HepG2 (cell line): ENCODE data around the gene LSM2. TPM values are rescaled to one million over a fixed set of nuclear protein-coding genes. Genes with fewer than 3 reads are reported as not detected.

ENCODE experiments used
- CHD4 ChIP-seq: fragments of 200-600 bp; sonication (generic); IDR thresholded peaks from 2 replicates; pipeline ENCODE4 v1.7.0; 2017; ENCODE audit warnings: mild to moderate bottlenecking, low read length, borderline replicate concordance
- EEA1 ChIP-seq: sonication (generic); formaldehyde crosslinking; IDR thresholded peaks from 2 replicates; pipeline ENCODE4 v1.5.1; 2020; ENCODE audit warnings: mild to moderate bottlenecking, missing genetic modification reagents, borderline replicate concordance
- IRF2 ChIP-seq: IDR thresholded peaks from 2 replicates; pipeline ENCODE4 v1.6.1; 2018; ENCODE audit warnings: missing genetic modification reagents, missing compliant biosample characterization
- MAFK ChIP-seq, 2 experiments: IDR thresholded peaks in 1 of 2; conservative IDR thresholded peaks in 1 of 2; 2 replicates each; pipeline ENCODE4 v1.6.1; 2011; ENCODE audit warnings: improper control_type of control experiment in 2 of 2, low read length in 2 of 2
- PAF1 ChIP-seq: IDR thresholded peaks from 2 replicates; pipeline ENCODE4 v1.6.1; 2016; ENCODE audit warnings: missing genetic modification reagents, missing compliant biosample characterization
- SRSF9 ChIP-seq: fragments of 200-400 bp; formaldehyde crosslinking; IDR thresholded peaks from 2 replicates; pipeline ENCODE4 v1.6.1; 2018; ENCODE audit warnings: borderline replicate concordance, mild to moderate bottlenecking, low read depth, low read length; ENCODE audit not compliant: insufficient read depth, poor library complexity, severe bottlenecking
- ZFP41 ChIP-seq: sonication (generic); formaldehyde crosslinking; IDR thresholded peaks from 2 replicates; pipeline ENCODE4 v1.4.0; 2020; ENCODE audit warnings: mild to moderate bottlenecking, missing genetic modification reagents, borderline replicate concordance
- ZKSCAN8 ChIP-seq: IDR thresholded peaks from 2 replicates; pipeline ENCODE4 v1.6.1; 2016; ENCODE audit warnings: borderline replicate concordance, missing genetic modification reagents, missing compliant biosample characterization
- ZNF10 ChIP-seq: sonication (generic); formaldehyde crosslinking; IDR thresholded peaks from 2 replicates; pipeline ENCODE4 v1.4.0; 2020; ENCODE audit warnings: mild to moderate bottlenecking, low read depth, missing genetic modification reagents, borderline replicate concordance
- ZNF225 ChIP-seq: sonication (generic); formaldehyde crosslinking; IDR thresholded peaks from 2 replicates; pipeline ENCODE4 v1.4.0; 2020; ENCODE audit warnings: mild to moderate bottlenecking, missing genetic modification reagents
- ZNF354B ChIP-seq: sonication (generic); formaldehyde crosslinking; IDR thresholded peaks from 2 replicates; pipeline ENCODE4 v1.8.0; 2022; ENCODE audit warnings: mild to moderate bottlenecking, missing genetic modification reagents
- ZNF530 ChIP-seq: sonication (generic); formaldehyde crosslinking; IDR thresholded peaks from 2 replicates; pipeline ENCODE4 v1.5.0; 2020; ENCODE audit warnings: low read depth, mild to moderate bottlenecking, missing genetic modification reagents
- ZNF564 ChIP-seq: sonication (generic); formaldehyde crosslinking; IDR thresholded peaks from 2 replicates; pipeline ENCODE4 v1.8.1; 2023; ENCODE audit warnings: mild to moderate bottlenecking, missing genetic modification reagents
- ZNF615 ChIP-seq: sonication (generic); formaldehyde crosslinking; IDR thresholded peaks from 2 replicates; pipeline ENCODE4 v1.5.0; 2020; ENCODE audit warnings: mild to moderate bottlenecking, missing genetic modification reagents, borderline replicate concordance
- ZSCAN12 ChIP-seq: sonication (generic); formaldehyde crosslinking; IDR thresholded peaks from 2 replicates; pipeline ENCODE4 v1.9.0; 2021; ENCODE audit warnings: mild to moderate bottlenecking, missing genetic modification reagents
- polyA plus RNA-seq, 8 experiments: library from polyadenylated mRNA; depleted of rRNA in 3 of 8; stranded (reverse) in 7 of 8; unstranded in 1 of 8; fragments of >200 nt; fragmentation: Illumina TruSeq in 4 of 8; extraction: Trizol in 4 of 8; gene quantifications; 2 replicates each; pipeline versions ENCODE4 v1.2.1 to v1.2.3, GENCODE V29; 2011 to 2016; ENCODE audit warnings: low read depth in 4 of 8, missing spikeins in 1 of 8, mixed read lengths in 1 of 8; ENCODE audit not compliant: insufficient read depth in 1 of 8
- total RNA-seq, 5 experiments: library from RNA; depleted of rRNA; stranded (reverse); fragments of >200 nt; fragmentation: Illumina TruSeq; extraction: Trizol; gene quantifications; 2 replicates each; pipeline ENCODE4 v1.2.3, GENCODE V29; 2016; ENCODE audit warnings: low read depth in 1 of 5
- TF ChIP-seq, protein P1 (sequence below): sonication (generic); formaldehyde crosslinking; IDR thresholded peaks from 2 replicates; pipeline ENCODE4 v1.5.1; 2020; ENCODE audit warnings: mild to moderate bottlenecking, missing genetic modification reagents, borderline replicate concordance
- TF ChIP-seq, protein P2 (sequence below): IDR thresholded peaks from 2 replicates; pipeline ENCODE4 v1.6.1; 2018; ENCODE audit warnings: missing genetic modification reagents, mild to moderate bottlenecking, missing compliant biosample characterization
- TF ChIP-seq, protein P3 (sequence below): fragments of 450-650 bp; IDR thresholded peaks from 2 replicates; pipeline ENCODE4 v1.6.1; 2017
- TF ChIP-seq, protein P4 (sequence below): sonication (generic); formaldehyde crosslinking; IDR thresholded peaks from 2 replicates; pipeline ENCODE4 v1.5.0; 2020; ENCODE audit warnings: missing genetic modification reagents, mild to moderate bottlenecking, borderline replicate concordance
- TF ChIP-seq, protein P5 (sequence below): IDR thresholded peaks from 2 replicates; pipeline ENCODE4 v1.6.1; 2016; ENCODE audit warnings: mild to moderate bottlenecking

The LSM2 gene
- total and polyA plus RNA-seq, 2 of the 13 experiments (the other 11 are each of a cell fraction or from before 2014, with no cell fraction given) = 69.4 to 90.5 TPM

DNA sequence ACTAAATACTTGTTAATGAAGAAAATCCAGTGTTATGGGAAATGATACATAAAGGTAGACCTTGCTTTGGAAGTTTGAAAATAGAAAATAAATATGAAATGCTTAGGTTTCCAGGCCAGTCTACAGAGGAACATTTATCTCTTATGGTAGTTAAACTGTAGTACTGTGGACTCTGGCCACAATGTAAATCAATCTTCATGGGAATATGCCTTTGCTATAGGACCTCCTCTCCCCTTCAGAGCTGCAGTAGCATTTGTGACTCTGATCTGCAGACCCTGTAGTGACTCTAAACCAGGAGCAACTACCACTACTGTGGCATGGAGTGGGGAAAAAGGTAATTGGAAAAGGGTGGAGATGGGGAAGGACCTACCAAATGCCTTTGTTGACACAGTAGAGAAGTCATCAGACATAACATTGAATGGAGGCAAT is 13.1 kb upstream of the LSM2 start (continued):
- TF ChIP-seq, protein P1, sequence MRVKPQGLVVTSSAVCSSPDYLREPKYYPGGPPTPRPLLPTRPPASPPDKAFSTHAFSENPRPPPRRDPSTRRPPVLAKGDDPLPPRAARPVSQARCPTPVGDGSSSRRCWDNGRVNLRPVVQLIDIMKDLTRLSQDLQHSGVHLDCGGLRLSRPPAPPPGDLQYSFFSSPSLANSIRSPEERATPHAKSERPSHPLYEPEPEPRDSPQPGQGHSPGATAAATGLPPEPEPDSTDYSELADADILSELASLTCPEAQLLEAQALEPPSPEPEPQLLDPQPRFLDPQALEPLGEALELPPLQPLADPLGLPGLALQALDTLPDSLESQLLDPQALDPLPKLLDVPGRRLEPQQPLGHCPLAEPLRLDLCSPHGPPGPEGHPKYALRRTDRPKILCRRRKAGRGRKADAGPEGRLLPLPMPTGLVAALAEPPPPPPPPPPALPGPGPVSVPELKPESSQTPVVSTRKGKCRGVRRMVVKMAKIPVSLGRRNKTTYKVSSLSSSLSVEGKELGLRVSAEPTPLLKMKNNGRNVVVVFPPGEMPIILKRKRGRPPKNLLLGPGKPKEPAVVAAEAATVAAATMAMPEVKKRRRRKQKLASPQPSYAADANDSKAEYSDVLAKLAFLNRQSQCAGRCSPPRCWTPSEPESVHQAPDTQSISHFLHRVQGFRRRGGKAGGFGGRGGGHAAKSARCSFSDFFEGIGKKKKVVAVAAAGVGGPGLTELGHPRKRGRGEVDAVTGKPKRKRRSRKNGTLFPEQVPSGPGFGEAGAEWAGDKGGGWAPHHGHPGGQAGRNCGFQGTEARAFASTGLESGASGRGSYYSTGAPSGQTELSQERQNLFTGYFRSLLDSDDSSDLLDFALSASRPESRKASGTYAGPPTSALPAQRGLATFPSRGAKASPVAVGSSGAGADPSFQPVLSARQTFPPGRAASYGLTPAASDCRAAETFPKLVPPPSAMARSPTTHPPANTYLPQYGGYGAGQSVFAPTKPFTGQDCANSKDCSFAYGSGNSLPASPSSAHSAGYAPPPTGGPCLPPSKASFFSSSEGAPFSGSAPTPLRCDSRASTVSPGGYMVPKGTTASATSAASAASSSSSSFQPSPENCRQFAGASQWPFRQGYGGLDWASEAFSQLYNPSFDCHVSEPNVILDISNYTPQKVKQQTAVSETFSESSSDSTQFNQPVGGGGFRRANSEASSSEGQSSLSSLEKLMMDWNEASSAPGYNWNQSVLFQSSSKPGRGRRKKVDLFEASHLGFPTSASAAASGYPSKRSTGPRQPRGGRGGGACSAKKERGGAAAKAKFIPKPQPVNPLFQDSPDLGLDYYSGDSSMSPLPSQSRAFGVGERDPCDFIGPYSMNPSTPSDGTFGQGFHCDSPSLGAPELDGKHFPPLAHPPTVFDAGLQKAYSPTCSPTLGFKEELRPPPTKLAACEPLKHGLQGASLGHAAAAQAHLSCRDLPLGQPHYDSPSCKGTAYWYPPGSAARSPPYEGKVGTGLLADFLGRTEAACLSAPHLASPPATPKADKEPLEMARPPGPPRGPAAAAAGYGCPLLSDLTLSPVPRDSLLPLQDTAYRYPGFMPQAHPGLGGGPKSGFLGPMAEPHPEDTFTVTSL (CRISPR knock-in tag) = 0 out of 2 replicates have a peak, but pooled peaks have one; percentile 76
- no peak for TF ChIP-seq ZNF564 (CRISPR knock-in tag)
- TF ChIP-seq, protein P2, sequence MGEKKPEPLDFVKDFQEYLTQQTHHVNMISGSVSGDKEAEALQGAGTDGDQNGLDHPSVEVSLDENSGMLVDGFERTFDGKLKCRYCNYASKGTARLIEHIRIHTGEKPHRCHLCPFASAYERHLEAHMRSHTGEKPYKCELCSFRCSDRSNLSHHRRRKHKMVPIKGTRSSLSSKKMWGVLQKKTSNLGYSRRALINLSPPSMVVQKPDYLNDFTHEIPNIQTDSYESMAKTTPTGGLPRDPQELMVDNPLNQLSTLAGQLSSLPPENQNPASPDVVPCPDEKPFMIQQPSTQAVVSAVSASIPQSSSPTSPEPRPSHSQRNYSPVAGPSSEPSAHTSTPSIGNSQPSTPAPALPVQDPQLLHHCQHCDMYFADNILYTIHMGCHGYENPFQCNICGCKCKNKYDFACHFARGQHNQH = no peak
- TF ChIP-seq IRF2 (CRISPR knock-in tag) = peak; percentile 13; the same call in 1 of the 2 replicates
- no peak for TF ChIP-seq ZNF10
- TF ChIP-seq EEA1 (CRISPR knock-in tag) = no peak
- TF ChIP-seq, protein P3, sequence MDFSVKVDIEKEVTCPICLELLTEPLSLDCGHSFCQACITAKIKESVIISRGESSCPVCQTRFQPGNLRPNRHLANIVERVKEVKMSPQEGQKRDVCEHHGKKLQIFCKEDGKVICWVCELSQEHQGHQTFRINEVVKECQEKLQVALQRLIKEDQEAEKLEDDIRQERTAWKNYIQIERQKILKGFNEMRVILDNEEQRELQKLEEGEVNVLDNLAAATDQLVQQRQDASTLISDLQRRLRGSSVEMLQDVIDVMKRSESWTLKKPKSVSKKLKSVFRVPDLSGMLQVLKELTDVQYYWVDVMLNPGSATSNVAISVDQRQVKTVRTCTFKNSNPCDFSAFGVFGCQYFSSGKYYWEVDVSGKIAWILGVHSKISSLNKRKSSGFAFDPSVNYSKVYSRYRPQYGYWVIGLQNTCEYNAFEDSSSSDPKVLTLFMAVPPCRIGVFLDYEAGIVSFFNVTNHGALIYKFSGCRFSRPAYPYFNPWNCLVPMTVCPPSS = no peak
- no peak for TF ChIP-seq ZNF225 (CRISPR knock-in tag)
- TF ChIP-seq, protein P4, sequence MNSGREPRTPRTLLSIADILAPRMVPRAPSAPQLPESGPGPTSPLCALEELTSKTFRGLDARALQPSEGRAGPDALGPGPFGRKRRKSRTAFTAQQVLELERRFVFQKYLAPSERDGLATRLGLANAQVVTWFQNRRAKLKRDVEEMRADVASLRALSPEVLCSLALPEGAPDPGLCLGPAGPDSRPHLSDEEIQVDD = no peak
- no peak for TF ChIP-seq SRSF9
- TF ChIP-seq, protein P5, sequence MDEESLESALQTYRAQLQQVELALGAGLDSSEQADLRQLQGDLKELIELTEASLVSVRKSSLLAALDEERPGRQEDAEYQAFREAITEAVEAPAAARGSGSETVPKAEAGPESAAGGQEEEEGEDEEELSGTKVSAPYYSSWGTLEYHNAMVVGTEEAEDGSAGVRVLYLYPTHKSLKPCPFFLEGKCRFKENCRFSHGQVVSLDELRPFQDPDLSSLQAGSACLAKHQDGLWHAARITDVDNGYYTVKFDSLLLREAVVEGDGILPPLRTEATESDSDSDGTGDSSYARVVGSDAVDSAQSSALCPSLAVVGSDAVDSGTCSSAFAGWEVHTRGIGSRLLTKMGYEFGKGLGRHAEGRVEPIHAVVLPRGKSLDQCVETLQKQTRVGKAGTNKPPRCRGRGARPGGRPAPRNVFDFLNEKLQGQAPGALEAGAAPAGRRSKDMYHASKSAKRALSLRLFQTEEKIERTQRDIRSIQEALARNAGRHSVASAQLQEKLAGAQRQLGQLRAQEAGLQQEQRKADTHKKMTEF = no peak; the same call in 1 of the 2 replicates
- no peak for TF ChIP-seq PAF1 (CRISPR knock-in tag)
- 0 out of 2 replicates have a peak, but pooled peaks have one; percentile 6 for TF ChIP-seq ZKSCAN8 (CRISPR knock-in tag)
- no peak for TF ChIP-seq ZFP41
- no peak for TF ChIP-seq MAFK (conservative IDR thresholded peaks at IDR 0.05 in 1 of 2, IDR thresholded peaks at IDR 0.05 in 1 of 2; ENCODE audit: low read length in 2 of 2)
- no peak for TF ChIP-seq ZNF530
- TF ChIP-seq ZNF354B (CRISPR knock-in tag) = no peak
- no peak for TF ChIP-seq ZSCAN12 (CRISPR knock-in tag)
- no peak for TF ChIP-seq ZNF615 (CRISPR knock-in tag)
- TF ChIP-seq CHD4 = 0 out of 2 replicates have a peak, but pooled peaks have one; percentile 21
